GM23338 (cell line): ENCODE data around the gene RARG.
A peak's percentile ranks its signal among the peaks of the same experiment; 100 is the strongest.

Source experiments
- CREB1 ChIP-seq: fragments of 250-450 bp; sonication (Bioruptor Pico); IDR thresholded peaks from 2 replicates; pipeline ENCODE4 v1.5.0; 2020; ENCODE audit warnings: low read depth, mild to moderate bottlenecking, moderate library complexity
- CTCF ChIP-seq, 2 experiments: fragments of 200-600 bp in 1 of 2; sonication (generic) in 1 of 2; conservative IDR thresholded peaks; 2 replicates each; pipeline versions ENCODE4 v1.5.1 to v1.6.1; 2016 to 2017; ENCODE audit warnings: antibody characterized with exemption in 2 of 2, low read depth in 2 of 2, mild to moderate bottlenecking in 2 of 2, moderate library complexity in 1 of 2
- ETS1 ChIP-seq: IDR thresholded peaks from 2 replicates; pipeline ENCODE4 v1.6.1; 2016; ENCODE audit warnings: antibody characterized with exemption
- EZH2 ChIP-seq: fragments of 200-600 bp; sonication (generic); IDR thresholded peaks from one replicate; pipeline ENCODE4 v1.8.0; 2017; ENCODE audit warnings: antibody characterized with exemption, mild to moderate bottlenecking, low read depth; ENCODE audit not compliant: unreplicated experiment
- EZH2phosphoT487 ChIP-seq: fragments of 200-600 bp; sonication (generic); IDR thresholded peaks from one replicate; pipeline ENCODE4 v1.8.1; 2018; ENCODE audit warnings: antibody characterized with exemption; ENCODE audit not compliant: unreplicated experiment
- NANOG ChIP-seq: IDR thresholded peaks from 2 replicates; pipeline ENCODE4 v1.6.1; 2016; ENCODE audit warnings: antibody characterized with exemption, borderline replicate concordance
- POLR2AphosphoS5 ChIP-seq: IDR thresholded peaks from 2 replicates; pipeline ENCODE4 v1.6.1; 2016; ENCODE audit warnings: antibody characterized with exemption, low read depth
- REST ChIP-seq: IDR thresholded peaks from one replicate; pipeline ENCODE4 v1.6.1; 2018; ENCODE audit warnings: antibody characterized with exemption; ENCODE audit not compliant: unreplicated experiment
- STAT1 ChIP-seq: IDR thresholded peaks from one replicate; pipeline ENCODE4 v1.6.1; 2016; ENCODE audit warnings: antibody characterized with exemption; ENCODE audit not compliant: unreplicated experiment
- ZNF114 ChIP-seq: fragments of 250-450 bp; sonication (Bioruptor Pico); IDR thresholded peaks from 2 replicates; pipeline ENCODE4 v1.5.0; 2020; ENCODE audit warnings: mild to moderate bottlenecking, moderate library complexity
- ZNF462 ChIP-seq: fragments of 250-450 bp; sonication (Bioruptor Pico); IDR thresholded peaks from 2 replicates; pipeline ENCODE4 v1.5.0; 2020; ENCODE audit warnings: mild to moderate bottlenecking, moderate library complexity

- TF ChIP-seq EZH2phosphoT487 (no peak), CTCF (conservative IDR thresholded peaks at IDR 0.05; ENCODE audit: low read depth in 2 of 2) (peak in 1 of 2 experiments; percentile 16; a peak in 1 of 4 replicates), CREB1 (CRISPR knock-in tag) (no peak), EZH2 (no peak), POLR2AphosphoS5 (no peak), ETS1 (no peak), REST (no peak), NANOG (no peak), ZNF462 (no peak), STAT1 (no peak), ZNF114 (CRISPR knock-in tag) (no peak)
Observed at GRCh38 chr12:53185582-53186153, 46.3 kb downstream of the RARG start.
